K562 (cell line): Measurements from ENCODE around the gene SCAP. TPM values are rescaled to one million over a fixed set of nuclear protein-coding genes. Genes with fewer than 3 reads are reported as not detected.

Experiments used
- BRD4 ChIP-seq: fragments of 200-600 bp; sonication (generic); IDR thresholded peaks from 2 replicates; pipeline ENCODE4 v1.6.1; 2017; ENCODE audit warnings: inconsistent platforms
- CBX1 ChIP-seq: sonication (generic); IDR thresholded peaks from 2 replicates; pipeline ENCODE4 v1.6.1; 2016; ENCODE audit warnings: antibody characterized with exemption, low read depth, mild to moderate bottlenecking
- CBX5 ChIP-seq: IDR thresholded peaks from 2 replicates; pipeline ENCODE4 v1.6.1; 2014; ENCODE audit warnings: low read depth, borderline replicate concordance
- MAZ ChIP-seq, 2 experiments: fragments of 450-650 bp in 1 of 2; sonication (generic) in 1 of 2; formaldehyde crosslinking; IDR thresholded peaks in 1 of 2; conservative IDR thresholded peaks in 1 of 2; 2 replicates each; pipeline versions ENCODE4 v1.4.0 to v1.5.0; 2020; ENCODE audit warnings: mild to moderate bottlenecking in 1 of 2, missing genetic modification reagents in 1 of 2
- MLX ChIP-seq, 2 experiments: fragments of 450-650 bp in 1 of 2; sonication (generic) in 1 of 2; formaldehyde crosslinking; conservative IDR thresholded peaks; 2 replicates each; pipeline versions ENCODE4 v1.4.0 to v1.8.1; 2020 to 2022; ENCODE audit warnings: mild to moderate bottlenecking in 1 of 2, missing genetic modification reagents in 1 of 2
- PCBP2 ChIP-seq: fragments of 200-400 bp; formaldehyde crosslinking; IDR thresholded peaks from 2 replicates; pipeline ENCODE4 v1.6.1; 2018; ENCODE audit warnings: low read length, low read depth, mild to moderate bottlenecking, moderate library complexity; ENCODE audit not compliant: poor library complexity, severe bottlenecking
- SLC30A9 ChIP-seq: fragments of 250-450 bp; sonication (Bioruptor Pico); IDR thresholded peaks from 2 replicates; pipeline ENCODE4 v1.8.0; 2022; ENCODE audit warnings: mild to moderate bottlenecking, moderate library complexity
- SMC3 ChIP-seq: conservative IDR thresholded peaks from 2 replicates; pipeline ENCODE4 v1.6.1; 2011; ENCODE audit warnings: low read depth, low read length, improper control_type of control experiment; ENCODE audit not compliant: insufficient read depth
- U2AF2 ChIP-seq: fragments of 200-400 bp; formaldehyde crosslinking; optimal IDR thresholded peaks from 2 replicates; pipeline ENCODE3; 2017; ENCODE audit warnings: low read depth, mild to moderate bottlenecking, low read length
- ZNF740 ChIP-seq, 3 experiments: fragments of 200-800 bp in 1 of 3; sonication (Bioruptor generic) in 1 of 3; sonication (generic) in 1 of 3; formaldehyde crosslinking in 1 of 3; IDR thresholded peaks; 2 replicates each; pipeline versions ENCODE4 v1.6.1 to v1.8.0; 2016 to 2022; ENCODE audit warnings: mild to moderate bottlenecking in 2 of 3, missing compliant biosample characterization in 2 of 3, missing genetic modification characterization in 2 of 3, missing genetic modification reagents in 1 of 3
- polyA plus RNA-seq, 8 experiments: library from polyadenylated mRNA; depleted of rRNA in 4 of 8; stranded (reverse) in 5 of 8; unstranded in 3 of 8; fragments of >200 nt; fragmentation: Nextera tagmentation in 2 of 8; fragmentation: Illumina TruSeq in 1 of 8; extraction: Ambion mirVana in 2 of 8; extraction: Trizol in 1 of 8; gene quantifications; 2 replicates each; pipeline versions ENCODE4 v1.2.1 to v1.2.3, GENCODE V29; 2011 to 2014; ENCODE audit warnings: inconsistent platforms in 1 of 8, missing spikeins in 1 of 8
- total RNA-seq, 7 experiments: library from RNA; depleted of rRNA in 6 of 7; stranded (reverse); fragments of >200 nt in 6 of 7; fragmentation: Illumina TruSeq in 2 of 7; extraction: Trizol in 2 of 7; gene quantifications; 2 replicates each; pipeline versions ENCODE4 v1.2.1 to v1.2.3, GENCODE V29; 2011 to 2021; ENCODE audit warnings: low replicate concordance in 1 of 7
- TF ChIP-seq, protein P1 (sequence below): IDR thresholded peaks from 2 replicates; pipeline ENCODE4 v1.6.1; 2011; ENCODE audit warnings: borderline replicate concordance, low read depth, mild to moderate bottlenecking, moderate library complexity, low read length; ENCODE audit not compliant: insufficient read depth, poor library complexity, severe bottlenecking

SCAP gene
- total and polyA plus RNA-seq, 9 of the 15 experiments (the other 6 are each of a cell fraction or from before 2014, with no cell fraction given), result 2.6 to 104 (median 37.8) TPM

GRCh38 chr3:47370887-47371697, 104.6 kb downstream of the SCAP start (continued):
- TF ChIP-seq MAZ (CRISPR knock-in tag; conservative IDR thresholded peaks at IDR 0.05 in 1 of 2, IDR thresholded peaks at IDR 0.05 in 1 of 2) (peak in 1 of 2 experiments; percentile 32; a peak in 1 of 4 replicates), BRD4 (no peak), CBX5 (no peak), SLC30A9 (CRISPR knock-in tag) (no peak), CBX1 (no peak), U2AF2 (no peak), PCBP2 (no peak), MLX (CRISPR knock-in tag; conservative IDR thresholded peaks at IDR 0.05) (no peak), SMC3 (peak; percentile 72), ZNF740 (CRISPR knock-in tag; IDR thresholded peaks at IDR 0.05) (peak; percentile 85), ZNF740 (tag; IDR thresholded peaks at IDR 0.05) (peak in 1 of 2 experiments; percentile 94; a peak in 2 of 4 replicates)
- TF ChIP-seq, protein P1, sequence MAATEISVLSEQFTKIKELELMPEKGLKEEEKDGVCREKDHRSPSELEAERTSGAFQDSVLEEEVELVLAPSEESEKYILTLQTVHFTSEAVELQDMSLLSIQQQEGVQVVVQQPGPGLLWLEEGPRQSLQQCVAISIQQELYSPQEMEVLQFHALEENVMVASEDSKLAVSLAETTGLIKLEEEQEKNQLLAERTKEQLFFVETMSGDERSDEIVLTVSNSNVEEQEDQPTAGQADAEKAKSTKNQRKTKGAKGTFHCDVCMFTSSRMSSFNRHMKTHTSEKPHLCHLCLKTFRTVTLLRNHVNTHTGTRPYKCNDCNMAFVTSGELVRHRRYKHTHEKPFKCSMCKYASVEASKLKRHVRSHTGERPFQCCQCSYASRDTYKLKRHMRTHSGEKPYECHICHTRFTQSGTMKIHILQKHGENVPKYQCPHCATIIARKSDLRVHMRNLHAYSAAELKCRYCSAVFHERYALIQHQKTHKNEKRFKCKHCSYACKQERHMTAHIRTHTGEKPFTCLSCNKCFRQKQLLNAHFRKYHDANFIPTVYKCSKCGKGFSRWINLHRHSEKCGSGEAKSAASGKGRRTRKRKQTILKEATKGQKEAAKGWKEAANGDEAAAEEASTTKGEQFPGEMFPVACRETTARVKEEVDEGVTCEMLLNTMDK, result no peak
